ENCODE measurements around the gene DNAJB7. TPM values are rescaled to one million over a fixed set of nuclear protein-coding genes. Genes with fewer than 3 reads are reported as not detected.

The DNAJB7 gene
- total and polyA plus RNA-seq, 2 of the 13 experiments (the other 11 are each of a cell fraction or from before 2014, with no cell fraction given): not detected

DNA sequence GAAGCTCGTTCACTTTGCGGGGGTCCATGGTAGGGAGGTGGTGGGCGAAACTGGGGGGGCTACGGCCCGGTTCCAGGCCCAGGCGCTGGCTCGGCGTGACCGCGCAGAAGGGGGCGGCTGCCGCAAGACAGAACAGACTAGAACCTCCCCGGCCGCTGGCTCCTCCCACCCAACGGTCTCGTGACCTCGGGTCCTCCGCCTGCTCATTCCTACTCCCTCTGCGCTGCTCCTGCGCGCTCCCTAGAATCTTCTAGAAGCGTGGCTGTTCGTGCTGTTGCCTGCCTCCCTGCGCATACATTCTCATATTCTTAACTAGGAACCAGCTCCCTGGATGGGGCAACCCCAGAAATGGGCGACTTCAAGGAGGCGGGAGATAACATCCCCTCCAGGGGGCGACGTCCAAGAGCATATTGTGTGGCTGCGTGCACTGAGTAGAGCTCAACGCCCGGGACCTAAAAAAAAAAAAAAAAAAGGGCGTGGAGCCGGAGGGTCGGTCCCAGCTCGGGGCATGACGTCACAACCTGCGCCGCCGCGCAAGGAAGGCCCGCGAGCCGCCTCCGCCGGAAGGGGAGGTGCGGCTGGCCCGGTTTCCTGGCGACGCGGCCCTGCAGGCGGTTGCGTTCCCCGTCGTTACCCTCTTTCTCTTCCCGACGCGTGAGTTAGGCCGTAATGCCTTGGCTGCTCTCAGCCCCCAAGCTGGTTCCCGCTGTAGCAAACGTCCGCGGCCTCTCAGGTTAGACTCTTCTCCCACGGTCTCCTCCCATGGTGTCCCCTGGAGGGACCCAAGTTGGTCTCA is 5.2 kb downstream of the DNAJB7 start, which contains the start of the genes ST13 and XPNPEP3 (continued):
- TF ChIP-seq RELA (CRISPR knock-in tag; IDR thresholded peaks at IDR 0.05) (peak; percentile 29; the same call in 1 of the 2 replicates), CCDC6 (CRISPR knock-in tag; IDR thresholded peaks at IDR 0.05) (peak; percentile 84; the same call in 1 of the 2 replicates), MEIS1 (CRISPR knock-in tag; IDR thresholded peaks at IDR 0.05; ENCODE audit: borderline replicate concordance) (0 out of 2 replicates have a peak, but pooled peaks have one; percentile 31), NCOR1 (IDR thresholded peaks at IDR 0.05; ENCODE audit: borderline replicate concordance, low read length) (0 out of 2 replicates have a peak, but pooled peaks have one; percentile 27), ZNF143 (CRISPR knock-in tag; IDR thresholded peaks at IDR 0.05) (no peak), ZNF160 (CRISPR knock-in tag; IDR thresholded peaks at IDR 0.05) (peak; percentile 55), TOE1 (CRISPR knock-in tag; IDR thresholded peaks at IDR 0.05) (peak; percentile 77; the same call in 1 of the 2 replicates), ZNF619 (CRISPR knock-in tag; IDR thresholded peaks at IDR 0.05) (no peak), MEIS2 (CRISPR knock-in tag; IDR thresholded peaks at IDR 0.05) (peak; percentile 54; the same call in 1 of the 2 replicates), ZNF101 (CRISPR knock-in tag; IDR thresholded peaks at IDR 0.05; ENCODE audit: borderline replicate concordance, low read depth) (no peak), TBP (CRISPR knock-in tag; IDR thresholded peaks at IDR 0.05) (0 out of 2 replicates have a peak, but pooled peaks have one; percentile 16), LRRFIP1 (CRISPR knock-in tag; conservative IDR thresholded peaks at IDR 0.05) (no peak), RFX3 (CRISPR knock-in tag; IDR thresholded peaks at IDR 0.05) (peak; percentile 58), CCAR2 (optimal IDR thresholded peaks at IDR 0.05; ENCODE audit: low read depth, low read length) (peak; percentile 22), ZFAT (CRISPR knock-in tag; conservative IDR thresholded peaks at IDR 0.05) (0 out of 2 replicates have a peak, but pooled peaks have one; percentile 47)
- TF ChIP-seq, protein P1, sequence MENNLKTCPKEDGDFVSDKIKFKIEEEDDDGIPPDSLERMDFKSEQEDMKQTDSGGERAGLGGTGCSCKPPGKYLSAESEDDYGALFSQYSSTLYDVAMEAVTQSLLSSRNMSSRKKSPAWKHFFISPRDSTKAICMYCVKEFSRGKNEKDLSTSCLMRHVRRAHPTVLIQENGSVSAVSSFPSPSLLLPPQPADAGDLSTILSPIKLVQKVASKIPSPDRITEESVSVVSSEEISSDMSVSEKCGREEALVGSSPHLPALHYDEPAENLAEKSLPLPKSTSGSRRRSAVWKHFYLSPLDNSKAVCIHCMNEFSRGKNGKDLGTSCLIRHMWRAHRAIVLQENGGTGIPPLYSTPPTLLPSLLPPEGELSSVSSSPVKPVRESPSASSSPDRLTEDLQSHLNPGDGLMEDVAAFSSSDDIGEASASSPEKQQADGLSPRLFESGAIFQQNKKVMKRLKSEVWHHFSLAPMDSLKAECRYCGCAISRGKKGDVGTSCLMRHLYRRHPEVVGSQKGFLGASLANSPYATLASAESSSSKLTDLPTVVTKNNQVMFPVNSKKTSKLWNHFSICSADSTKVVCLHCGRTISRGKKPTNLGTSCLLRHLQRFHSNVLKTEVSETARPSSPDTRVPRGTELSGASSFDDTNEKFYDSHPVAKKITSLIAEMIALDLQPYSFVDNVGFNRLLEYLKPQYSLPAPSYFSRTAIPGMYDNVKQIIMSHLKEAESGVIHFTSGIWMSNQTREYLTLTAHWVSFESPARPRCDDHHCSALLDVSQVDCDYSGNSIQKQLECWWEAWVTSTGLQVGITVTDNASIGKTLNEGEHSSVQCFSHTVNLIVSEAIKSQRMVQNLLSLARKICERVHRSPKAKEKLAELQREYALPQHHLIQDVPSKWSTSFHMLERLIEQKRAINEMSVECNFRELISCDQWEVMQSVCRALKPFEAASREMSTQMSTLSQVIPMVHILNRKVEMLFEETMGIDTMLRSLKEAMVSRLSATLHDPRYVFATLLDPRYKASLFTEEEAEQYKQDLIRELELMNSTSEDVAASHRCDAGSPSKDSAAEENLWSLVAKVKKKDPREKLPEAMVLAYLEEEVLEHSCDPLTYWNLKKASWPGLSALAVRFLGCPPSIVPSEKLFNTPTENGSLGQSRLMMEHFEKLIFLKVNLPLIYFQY (CRISPR knock-in tag; IDR thresholded peaks at IDR 0.05; ENCODE audit: borderline replicate concordance): peak; percentile 36; the same call in 1 of the 2 replicates
- TF ChIP-seq, protein P2, sequence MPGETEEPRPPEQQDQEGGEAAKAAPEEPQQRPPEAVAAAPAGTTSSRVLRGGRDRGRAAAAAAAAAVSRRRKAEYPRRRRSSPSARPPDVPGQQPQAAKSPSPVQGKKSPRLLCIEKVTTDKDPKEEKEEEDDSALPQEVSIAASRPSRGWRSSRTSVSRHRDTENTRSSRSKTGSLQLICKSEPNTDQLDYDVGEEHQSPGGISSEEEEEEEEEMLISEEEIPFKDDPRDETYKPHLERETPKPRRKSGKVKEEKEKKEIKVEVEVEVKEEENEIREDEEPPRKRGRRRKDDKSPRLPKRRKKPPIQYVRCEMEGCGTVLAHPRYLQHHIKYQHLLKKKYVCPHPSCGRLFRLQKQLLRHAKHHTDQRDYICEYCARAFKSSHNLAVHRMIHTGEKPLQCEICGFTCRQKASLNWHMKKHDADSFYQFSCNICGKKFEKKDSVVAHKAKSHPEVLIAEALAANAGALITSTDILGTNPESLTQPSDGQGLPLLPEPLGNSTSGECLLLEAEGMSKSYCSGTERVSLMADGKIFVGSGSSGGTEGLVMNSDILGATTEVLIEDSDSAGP (CRISPR knock-in tag; IDR thresholded peaks at IDR 0.05; ENCODE audit: borderline replicate concordance): peak; percentile 84; the same call in 1 of the 2 replicates
- TF ChIP-seq, protein P3, sequence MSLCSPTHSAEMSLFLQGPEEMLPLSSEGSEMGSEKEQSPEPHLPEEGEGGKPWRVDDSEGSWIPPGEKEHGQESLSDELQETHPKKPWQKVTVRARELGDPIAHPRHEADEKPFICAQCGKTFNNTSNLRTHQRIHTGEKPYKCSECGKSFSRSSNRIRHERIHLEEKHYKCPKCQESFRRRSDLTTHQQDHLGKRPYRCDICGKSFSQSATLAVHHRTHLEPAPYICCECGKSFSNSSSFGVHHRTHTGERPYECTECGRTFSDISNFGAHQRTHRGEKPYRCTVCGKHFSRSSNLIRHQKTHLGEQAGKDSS (CRISPR knock-in tag; IDR thresholded peaks at IDR 0.05; ENCODE audit: borderline replicate concordance, low read depth): peak; percentile 21; the same call in 1 of the 2 replicates

Measured in HepG2 (cell line).